Tongue (tissue), 2 donors: Measurements from ENCODE around the gene GNB1L. TPM values are rescaled to one million over a fixed set of nuclear protein-coding genes. Genes with fewer than 3 reads are reported as not detected.
A peak's percentile ranks its signal among the peaks of the same experiment; 100 is the strongest.

Experiments used
- DNase-seq: peaks from one replicate; pipeline ENCODE4 v3.0.0-alpha.2; 2015
- total RNA-seq: library from RNA; depleted of rRNA; stranded (reverse); fragments of >200 nt; gene quantifications from one replicate; pipeline ENCODE4 v1.2.3, GENCODE V29; 2014

The GNB1L gene
- total RNA-seq, 1 donor from 2014 or later: 6.1 TPM

DNA sequence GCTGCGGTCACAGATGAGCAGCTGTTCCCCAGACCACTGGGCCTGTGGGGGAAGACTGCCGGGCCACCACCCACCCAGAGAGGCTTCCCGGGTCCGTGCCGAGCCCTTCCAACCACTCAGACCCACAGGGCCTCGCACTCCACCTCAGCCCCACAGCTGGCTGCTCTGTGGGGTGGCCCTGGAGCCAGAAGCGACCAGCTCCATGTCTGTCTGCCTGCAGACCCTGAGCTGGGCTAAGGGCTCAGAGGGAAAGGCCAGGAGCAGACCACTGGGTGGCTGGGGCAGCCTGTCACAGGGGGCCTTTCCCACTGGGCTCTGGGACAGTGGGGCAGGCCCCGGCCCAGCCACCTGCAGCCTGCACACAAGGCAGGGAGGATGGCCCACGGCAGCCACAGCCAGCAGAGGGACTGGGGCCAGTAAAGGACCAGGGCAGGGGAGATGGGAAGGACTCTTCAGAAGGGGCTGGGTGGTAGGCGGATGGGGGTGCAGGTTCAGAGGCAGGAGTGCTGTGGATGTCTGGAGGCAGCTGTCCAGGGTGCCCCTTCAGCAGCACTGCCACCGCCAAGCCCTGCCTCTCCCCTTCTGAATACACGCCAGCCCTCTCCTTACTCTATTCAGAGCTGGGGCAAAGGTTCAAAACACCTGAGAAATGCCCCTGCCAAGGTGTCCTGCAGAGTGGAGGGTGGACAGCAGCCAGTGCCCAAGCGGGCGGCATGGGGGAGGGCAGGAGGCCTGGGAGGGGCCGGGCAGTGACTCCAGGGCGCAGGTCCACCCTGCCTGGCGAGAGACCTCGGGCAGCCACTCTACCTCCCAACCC is 32.2 kb downstream of the GNB1L start:
- DNase-seq: no peak

DNA sequence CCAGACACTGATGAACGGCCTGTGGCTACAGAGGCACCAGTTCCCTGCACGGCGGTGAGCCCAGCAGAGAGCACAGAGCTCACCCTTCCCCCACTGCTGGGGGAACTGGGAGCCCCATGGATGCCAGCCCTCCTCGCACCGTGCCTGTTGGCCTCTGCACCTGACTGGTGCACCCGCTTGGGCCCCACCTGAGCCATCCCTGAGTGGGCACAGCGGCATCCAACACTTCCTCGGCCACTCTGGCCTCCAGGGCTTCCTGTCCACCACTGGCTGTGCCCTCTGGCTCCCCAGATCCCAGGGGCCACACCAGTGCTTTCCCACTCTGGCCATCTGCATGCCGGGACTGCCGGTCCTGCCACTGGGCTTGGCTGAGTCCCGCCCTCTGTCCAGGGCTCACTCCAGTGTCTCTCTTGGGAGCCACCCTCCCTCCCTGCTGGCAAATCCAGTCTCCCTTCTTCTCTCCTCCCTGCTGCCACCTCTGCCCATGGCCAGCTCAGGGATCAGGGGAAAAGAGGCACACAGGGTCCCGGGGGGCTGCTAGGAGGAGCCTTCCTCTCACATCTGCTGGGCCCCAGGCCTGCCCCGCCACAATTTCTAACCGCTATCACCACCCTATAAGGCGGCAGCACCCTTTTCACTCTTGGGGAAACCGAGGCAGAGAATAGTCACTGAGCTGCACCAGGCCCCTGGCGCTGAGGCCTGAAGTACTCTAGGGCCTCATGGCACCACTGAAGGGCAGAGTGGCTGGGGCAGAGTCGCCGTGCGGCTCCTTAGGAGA is 33.0 kb downstream of the GNB1L start:
- DNase-seq: no peak

DNA sequence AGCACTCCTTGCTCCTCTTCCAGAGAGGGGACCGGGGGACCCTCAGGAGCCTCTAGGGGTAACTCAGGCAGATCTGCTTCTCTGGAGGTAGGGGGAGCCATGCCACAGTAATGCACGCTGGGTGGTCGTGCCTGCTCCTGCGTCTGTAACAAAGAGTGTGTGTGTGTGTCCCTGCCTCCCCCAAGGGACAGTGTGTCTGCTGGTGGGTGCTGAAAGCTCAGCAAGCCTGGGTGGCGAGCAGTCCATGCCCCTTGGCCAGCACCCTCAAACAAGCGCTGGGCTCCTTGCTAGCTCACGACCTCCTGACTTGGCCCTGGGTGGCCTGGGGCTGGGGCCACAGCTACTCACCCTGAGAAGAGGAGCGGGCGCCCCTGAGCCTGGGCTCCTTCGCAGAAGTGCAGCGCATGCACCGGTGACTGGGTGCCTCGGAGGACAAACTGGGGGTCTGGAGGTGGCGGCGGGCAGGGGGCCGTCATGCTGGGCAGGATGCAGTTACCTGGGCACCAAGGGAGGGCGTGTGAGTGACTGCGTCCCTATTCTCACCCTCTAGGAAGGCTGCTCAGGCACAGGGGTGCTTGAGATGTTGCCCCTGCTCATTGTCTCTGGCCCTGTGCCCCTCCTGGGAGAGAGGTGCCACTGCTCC is 33.7 kb downstream of the GNB1L start:
- DNase-seq: no peak

DNA sequence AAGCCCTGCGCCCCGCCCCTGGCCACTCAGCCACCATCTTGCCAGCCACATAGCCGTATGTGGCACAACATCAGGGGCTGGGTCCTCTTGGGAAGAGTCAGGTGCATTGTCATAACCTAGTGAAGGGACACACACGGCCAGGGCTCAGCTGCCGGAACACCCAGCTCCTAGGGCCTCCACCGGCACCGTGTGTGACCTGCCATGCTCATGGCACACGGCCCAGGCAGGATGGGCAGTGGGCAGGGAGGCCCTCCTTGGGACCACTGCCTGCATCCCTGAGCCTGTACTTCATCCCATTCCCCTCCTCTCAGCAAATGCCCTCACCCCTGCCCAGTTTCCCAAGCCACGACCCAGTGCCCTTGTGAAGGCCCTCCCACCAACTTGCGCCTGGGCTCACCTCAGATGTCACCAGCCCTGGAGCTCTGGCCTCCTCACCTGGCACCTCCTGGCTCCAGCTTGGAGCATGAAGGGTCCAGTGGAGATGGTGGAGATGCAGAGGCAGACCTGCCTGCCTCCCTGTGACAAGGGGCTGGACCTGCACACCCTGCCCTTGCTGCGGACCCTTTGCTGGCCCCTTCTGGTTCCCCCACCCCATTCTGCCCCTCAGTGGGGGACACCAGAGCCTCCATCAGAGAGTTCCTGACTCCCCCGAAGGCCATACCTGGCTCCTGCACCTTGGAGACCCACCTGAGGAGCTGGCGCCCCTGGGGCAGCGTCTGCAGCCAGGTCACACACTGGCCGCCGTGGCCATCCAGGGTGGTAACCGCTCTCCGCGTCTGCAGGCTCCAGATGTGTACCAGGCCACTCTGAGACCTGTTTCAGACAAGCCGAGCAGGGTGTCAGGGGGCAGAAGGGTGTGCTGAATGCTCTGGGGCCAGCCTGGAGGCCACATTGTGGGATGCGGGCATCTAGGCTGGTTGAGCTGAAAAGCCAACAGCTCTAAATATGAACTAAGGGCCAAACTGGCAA is 34.5 kb downstream of the GNB1L start:
- no peak for DNase-seq

DNA sequence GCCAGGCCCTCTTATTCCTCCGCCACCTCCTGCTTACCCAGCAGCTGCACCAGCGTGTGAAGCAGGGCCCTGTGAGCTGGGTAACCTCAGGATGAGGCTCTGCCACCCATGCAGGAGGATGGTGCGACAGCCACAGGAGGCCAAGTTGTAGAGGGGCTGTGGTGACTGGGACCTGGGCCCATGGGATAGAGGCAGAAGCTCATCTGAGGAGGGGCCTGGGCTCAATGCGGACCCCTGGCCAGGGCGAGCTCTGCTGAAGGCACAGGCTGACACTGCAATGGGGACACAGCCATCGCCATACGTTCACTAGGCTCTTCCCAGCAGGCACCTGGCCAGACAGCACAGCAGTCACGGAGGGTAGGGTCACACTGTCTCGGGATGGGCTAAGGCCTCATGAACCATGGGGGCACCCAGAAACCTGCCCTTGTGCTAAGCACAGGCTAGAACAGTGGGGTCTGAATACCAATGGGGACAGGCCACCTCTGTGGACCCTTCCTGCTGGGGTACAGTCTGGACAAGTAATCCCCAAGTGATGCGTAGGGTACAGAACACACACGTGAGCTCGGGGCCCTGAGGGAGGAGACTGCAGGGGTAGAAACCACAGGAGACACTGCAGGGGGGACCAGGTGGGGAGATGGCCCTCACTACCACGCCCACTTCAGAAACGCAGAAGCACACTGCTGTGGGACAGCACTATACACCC is 35.3 kb downstream of the GNB1L start:
- DNase-seq: no peak

DNA sequence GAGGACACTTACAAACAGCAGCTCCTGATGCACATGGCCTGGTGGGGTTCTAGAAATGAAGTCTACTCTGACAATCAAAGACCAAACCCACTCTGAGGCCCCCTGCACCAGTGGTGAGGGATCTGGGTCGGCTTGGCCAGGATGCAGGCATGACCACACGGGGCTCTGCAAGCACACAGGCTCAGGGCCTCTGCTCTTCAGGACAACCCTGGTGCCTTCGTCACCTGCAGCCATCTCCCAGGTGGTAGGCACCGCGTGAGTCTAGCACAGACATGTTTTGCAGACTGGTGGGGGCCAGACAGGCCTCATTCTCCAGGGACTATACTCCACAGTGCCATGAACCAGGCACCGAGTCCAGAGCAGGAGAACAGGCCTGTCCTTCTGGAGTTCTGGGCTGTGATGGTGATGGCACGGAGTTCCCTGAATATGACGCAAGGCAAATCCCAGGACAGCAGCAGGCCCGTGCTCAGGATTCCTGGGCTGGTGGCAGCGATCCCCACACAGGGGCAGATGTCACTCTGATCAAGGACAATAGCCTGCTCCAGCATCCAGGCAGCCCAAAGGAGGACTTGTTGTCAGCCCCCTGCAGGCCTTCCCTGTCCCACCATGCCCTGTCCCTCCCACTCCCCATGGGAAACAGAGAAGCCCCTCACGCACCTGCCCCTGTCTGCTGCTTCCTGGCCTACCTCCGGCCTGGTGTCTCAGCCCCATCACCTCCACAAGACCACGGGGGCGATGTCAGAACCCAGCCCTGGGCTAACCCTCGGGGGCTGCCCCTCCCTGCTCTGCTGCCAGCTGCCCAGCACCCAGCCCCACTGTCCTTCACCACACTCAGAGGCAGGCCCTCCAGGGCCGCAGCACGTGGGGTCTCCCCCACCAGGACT is 36.1 kb downstream of the GNB1L start:
- no peak for DNase-seq

DNA sequence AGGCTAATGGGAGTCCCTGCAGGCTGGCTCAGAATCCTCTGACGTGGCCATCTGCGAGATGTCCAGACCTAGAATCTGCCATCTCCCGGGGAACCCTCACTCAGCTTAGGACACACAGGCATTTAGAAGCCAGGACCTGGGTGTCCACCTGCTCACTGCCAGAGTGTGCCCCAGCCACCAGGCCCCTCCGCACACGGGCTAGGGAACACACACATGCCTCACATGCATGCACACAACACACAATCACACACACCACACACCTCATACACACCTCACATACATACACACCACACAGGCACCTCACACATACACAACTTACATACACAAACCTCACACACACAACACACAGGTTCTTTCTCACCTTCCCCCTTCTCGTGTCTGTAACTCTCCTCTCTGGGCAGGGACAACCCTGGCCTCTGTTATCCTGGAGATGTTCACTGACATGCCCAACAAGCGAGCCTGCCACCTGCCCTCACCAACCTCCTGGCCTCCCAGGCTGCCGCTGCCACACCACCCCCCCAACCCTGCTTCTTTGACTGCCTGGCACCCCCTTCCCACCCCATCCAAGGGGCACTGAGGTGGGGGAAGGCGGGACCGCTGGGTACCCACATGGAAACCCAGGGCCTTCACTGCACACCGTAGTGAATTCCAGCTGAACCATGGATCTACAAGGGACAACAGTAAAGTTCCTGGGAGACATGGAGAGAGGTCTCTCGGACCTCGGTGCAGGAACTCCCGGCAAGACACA is 38.1 kb downstream of the GNB1L start:
- no peak for DNase-seq

DNA sequence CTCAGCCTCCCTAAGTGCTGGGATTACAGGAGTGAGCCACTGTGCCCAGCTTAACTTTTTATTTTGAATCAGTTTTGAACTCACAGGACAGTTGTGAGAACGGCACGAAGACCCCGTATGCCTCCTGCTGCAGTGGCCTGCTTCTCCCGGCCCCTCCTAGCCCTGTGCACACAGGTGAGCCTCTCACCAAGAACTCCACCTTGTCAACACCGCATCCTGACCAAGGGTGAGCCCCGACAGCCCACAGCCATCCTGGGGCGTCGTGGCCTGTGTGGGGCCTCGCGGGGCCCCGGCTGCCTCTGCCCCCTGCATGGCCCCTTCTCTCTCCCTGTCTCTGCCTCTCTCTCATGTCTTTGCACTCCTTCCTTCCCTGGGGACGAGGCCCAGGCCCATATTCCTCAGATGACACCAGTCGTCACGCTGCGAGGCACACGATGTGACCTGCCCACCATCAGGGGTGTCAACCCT is 38.8 kb downstream of the GNB1L start:
- no peak for DNase-seq

DNA sequence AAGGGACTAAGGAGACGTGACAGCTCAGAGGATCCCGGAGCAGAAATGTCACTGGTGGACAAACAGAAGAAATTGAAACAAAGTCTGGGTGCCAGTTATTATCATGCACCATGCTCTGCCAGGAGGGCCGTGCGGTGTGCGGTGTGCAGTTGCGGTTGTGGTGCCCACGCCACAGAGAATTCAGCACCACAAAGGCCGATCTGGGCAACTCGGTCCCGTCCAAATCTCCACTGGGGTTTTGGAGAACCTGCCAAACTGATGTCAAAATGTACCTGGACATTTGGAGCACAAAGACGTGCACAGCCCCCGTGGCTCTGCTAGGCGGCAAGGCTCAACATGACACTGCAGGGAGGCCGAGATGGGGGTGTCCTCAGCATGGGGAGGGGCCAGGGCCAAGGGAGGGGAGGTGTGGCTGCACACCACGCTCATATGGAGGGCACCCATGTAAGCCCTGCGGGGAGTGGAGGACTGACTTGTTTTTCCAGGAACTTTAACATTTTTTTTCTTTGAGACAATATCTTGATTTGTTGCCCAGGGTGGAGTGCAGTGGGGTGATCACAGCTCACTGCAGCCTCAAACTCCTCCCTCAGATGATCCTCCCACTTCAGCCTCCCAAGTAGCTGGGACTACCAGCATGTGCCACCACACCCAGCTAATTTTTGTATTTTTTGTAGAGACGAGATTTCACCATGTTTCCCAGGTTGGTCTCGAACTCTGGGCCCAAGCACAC is 39.4 kb downstream of the GNB1L start:
- DNase-seq: no peak

DNA sequence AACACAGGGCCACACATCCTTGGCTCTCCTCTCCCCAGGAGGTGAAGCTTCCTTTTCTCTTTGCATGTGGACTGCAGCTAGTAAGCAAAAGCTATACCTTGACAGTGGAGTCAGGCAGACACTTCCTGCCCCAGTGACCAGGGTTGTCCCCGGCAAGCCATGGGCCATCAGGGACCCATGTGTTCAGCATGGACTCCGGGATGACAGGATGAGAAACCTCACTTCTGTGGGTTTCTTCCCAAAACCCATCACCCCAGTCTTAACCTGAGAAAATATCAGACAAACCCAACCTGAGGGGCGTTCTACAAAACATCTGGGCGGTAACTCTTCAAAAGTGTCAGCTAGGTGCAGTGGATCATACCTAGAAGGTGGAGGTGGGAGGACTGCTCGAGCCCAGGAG is 40.2 kb downstream of the GNB1L start:
- no peak for DNase-seq

DNA sequence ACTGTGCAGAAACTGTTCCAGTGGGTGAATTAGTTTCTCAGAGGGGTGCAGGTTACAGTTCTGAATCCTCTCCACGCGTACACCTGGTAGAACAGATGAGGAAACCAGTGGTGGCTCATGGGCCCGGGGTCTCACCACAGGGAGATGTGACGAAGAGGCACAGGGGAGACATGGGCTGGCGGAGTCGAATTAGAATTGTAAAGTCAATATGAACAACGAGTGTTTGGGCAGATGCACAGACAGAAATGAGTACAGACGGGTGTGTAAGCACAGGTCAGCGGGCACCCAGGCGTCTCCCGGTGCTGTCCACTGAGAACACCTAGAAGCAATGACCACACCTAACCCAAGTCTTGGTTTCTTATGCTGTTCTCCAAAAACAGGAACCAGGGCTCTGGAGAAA is 41.8 kb downstream of the GNB1L start:
- no peak for DNase-seq

DNA sequence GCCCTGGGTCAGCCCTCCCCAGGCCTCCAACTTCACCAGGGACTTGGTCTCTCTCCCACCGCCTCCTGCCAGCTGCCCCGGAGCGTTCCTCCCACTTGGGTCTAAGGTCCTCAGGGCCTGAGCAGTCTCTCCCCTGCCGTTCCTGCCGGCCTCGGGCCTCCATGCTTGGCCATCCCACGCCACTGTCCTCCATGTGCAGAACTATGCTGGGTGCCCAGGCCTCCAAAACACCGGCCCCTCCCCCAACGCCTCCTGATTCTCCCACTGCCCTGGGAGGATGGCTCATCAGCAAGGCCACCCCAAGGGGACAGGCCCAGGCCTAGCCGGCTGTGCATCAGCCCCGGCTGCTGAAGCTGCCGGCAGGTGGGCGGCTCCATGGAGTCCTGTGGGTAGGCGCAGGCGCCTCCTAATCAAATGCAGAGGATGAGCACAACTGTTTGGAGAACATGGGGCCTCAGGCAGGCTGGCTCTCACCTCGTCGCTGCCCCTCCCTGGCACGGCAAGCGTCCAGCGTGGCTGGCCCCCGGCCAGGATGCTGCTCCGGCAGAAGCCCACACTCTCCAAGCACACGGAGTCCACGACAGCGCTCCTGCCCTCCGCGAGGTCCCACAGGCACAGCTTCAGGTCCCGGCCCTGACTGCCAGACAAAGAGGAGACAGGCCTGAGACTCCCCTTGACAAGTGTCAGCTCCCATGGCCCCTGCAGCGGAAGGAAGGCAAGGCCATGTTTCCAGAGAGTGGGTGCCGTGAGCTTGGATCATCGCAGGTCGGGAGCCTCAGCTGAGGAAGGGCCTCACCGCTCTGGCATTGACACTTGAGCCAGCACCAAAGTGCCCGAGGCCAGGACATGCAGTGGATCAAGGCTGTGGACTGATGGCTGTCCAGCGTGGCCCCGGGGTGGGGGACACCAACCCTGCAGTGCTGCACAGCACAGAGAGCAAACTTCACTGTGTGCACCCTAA is 42.6 kb downstream of the GNB1L start:
- DNase-seq: peak; percentile 49

DNA sequence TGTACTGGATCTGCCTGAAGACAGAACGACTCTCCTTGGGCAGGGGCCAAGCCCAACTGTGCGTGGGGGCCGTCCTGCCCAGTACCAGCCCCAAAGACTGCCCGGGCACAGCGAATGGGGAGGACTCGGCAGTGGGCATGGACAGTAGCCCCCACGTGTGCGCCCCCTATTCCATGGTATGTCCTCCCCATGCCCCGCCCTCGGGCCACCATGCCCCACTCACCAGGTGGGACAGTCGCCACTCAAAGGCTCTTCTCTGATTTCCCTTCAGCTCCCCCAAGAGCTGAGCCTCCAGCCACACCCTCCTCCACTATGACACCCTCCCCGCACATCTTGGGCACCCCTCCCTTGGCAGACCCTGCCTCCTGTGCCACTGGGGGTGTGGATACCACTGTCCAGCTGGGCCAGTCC is 43.5 kb downstream of the GNB1L start:
- DNase-seq: no peak

DNA sequence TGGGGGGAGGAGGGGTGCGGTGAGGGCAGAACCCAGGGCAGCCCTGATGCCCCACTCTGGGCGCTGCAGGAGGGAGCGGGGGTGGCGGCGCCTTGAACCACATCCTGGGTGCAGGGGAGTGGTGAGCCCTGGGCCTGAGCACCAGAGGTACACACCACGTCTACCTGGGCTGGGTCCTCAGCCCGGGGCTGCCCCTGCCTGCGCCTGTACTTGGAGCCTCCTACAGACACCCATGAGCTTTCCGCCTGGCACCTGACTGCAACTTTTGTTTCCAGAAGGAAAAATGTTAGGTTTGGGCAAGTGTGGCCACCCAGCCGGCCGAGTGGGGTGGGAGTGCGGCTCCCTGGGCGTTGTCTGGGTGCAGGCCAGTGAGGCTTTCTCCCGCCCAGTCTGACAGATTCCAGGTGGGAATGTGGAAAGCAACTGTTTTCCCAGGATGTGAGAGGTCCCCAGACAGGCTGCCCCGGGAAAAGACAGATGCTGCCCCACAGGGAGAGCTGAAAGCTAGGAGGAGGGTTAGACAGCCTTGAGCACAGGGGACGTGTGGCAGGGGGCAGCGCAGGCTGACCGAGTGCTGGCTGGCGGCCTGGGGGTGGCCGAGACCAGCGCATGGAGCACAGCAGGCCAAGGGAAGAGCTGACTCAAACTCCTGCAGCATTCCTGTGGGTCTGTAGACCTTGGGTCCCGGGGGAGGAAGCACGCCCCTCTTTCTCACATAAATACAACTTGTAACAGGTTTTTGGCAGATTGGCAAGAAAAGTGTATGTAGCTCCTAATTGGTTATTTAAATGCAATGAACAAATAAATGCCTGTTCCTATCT is 44.1 kb downstream of the GNB1L start:
- peak; percentile 43 for DNase-seq

DNA sequence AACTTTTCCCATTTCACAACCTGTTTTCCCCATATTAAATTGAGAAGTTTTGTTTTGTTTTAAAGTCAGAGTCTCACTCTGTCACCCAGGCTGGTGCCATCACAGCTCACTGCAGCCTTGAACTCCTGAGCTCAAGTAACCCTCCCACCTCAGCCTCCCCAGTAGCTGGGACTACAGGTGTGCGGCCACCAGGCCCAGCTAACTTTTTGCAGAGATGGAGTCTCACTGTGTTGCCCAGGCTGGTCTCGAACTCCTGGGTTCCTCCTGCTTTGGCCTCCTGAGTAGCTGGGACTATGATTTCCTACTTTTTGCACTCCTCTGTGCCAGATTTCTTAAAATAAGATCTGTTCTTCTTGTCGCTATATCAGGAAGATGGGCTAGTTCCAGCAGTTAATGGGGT is 44.9 kb downstream of the GNB1L start:
- no peak for DNase-seq

DNA sequence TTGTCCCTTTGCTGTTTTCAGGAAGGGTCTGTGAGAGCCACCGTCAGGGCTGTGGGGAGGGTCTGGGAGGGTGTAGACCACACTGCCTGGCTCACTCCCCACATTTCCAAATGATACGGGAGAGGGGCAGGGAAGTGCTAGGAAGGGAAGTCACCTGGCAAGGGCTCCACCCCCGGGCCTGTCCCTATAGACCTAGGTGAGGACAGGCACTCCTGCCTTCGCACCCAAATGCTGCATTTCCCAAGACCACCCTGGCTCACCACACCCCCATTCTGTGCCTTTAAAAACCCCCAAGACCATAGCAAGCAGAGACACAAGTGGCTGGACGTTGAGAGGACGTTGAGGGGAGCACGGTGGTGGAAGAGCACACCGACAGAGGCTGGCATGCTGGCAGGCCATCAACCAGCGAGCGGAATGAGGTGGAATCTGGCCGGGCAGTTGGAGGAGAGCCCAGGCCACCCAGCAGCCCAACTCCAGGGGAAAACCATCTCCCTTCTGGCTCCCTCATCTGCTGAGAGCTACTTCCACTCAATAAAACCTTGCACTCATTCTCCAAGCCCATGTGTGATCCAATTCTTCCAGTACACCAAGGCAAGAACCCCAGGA is 45.7 kb downstream of the GNB1L start:
- no peak for DNase-seq
